HPDE6-E6E7 (cell line): ENCODE data around the gene MAX.

ENCODE experiments used
- DNase-seq: peaks from one replicate; pipeline ENCODE4 v3.0.0; 2011; ENCODE audit warnings: missing footprints; ENCODE audit errors: extremely low spot score

Gene MAX

GRCh38 chr14:65073605-65074201, 28.6 kb downstream of the MAX start:
- DNase-seq: no peak

DNA sequence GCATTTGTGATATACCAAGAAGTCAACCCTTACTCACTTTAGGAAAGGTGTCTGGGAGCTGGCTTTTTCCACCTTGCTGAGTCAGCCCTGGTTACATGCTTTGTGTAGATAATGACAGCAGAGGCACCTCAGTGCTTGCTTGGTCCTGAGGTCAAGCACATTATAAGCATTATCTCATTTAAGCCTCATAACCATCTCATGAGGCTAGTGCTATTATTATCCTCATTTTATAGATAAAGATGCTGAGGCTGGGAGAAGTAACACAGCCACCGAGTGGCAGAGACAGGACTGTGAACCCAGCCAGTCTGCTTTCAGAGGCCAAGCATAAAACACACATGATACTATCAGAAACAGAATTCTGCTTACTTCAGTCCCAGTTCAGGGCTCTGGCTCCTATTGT, 29.4 kb downstream of the MAX start:
- DNase-seq: no peak

- DNase-seq: no peak
These were observed 30.1 kb downstream of the MAX start for GRCh38 chr14:65072256-65072655.

DNA sequence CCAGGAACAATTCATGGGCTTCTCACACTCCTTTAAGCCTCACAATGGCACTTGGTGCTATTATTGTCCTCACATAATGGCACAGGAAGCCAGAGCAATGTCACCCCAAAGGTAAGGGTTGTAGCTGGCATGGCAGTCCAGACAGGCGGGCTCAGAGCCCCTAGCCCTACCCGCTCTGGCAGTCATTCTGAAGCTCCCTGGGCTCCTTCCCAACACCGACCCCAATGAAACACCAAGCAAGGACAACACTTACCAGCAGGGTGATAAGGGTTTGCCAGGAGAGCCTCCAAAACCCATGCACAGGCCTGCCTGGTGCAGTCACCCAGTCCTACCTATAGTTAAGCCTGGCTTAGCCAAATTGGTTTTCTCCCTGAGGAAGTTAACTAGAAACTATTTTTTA, 30.8 kb downstream of the MAX start:
- DNase-seq: no peak

DNA sequence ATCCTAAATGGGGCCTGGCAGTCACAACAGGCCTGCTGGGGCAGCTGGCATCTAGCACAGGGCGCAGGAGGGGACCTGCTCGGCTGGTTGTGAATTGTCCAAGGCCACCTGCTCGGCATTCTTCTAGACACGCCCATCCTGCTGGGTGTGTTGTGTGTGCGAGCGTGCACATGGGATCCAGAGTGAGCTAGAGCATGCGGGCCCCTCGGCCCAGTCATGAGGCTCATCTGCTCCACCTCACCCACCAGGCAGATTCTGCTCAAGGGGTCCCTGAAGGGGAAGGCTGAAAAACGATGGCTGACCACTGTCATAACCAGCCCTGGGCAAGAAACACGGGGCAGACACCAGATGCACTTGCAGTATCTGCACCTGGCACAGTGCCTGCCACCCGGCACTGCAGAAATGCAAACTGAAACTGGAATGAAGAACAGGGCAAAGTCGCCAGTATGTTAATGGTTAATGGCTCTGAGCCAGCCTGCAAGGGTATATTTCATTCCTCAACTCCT, 31.8 kb downstream of the MAX start:
- DNase-seq: no peak

DNA sequence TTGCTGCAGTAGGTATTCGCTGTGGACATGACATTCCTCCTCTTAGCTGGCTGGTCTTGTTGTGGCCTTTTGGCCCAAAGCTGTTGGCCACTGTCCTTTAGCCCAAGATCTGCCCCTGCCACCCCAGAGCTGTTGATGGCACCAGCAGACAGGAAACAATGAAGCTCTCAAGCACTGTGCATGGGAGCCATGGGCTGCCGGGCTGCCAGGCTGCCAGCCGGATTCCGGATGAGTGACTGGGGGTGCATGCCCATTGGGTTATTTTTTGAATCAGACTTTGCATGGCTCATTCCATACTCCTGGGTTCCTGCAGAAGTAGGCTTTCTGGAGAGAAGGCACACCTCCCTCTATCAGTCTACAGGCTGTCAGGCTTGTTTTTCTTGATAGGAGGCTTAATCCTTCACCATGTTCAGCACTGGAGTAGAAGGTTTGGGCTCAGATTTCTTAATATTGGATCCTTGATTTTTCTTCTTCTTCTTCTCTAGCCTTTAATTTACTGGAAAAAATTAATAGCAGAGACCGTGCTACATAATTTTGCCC, 32.4 kb downstream of the MAX start:
- DNase-seq: no peak

DNA sequence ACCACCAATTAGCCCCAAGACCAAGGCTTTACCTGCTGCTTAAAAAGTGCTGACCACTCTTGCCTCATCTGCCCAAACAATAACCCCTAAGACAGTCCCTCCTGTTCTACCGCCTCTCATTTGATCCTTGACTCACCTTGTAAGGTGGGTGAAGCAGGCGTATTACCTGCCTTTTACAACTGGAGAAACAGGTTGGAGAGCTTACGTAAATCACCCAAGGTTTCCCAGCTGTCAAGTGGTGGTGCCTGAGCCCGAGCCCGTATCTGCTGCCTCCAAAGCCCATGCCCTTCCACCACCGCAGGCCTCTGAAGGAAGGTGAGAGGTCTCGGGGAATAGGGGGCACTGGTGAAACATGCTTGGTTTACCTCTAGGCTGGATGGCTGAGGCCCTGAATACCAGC, 36.6 kb downstream of the MAX start:
- DNase-seq: no peak

DNA sequence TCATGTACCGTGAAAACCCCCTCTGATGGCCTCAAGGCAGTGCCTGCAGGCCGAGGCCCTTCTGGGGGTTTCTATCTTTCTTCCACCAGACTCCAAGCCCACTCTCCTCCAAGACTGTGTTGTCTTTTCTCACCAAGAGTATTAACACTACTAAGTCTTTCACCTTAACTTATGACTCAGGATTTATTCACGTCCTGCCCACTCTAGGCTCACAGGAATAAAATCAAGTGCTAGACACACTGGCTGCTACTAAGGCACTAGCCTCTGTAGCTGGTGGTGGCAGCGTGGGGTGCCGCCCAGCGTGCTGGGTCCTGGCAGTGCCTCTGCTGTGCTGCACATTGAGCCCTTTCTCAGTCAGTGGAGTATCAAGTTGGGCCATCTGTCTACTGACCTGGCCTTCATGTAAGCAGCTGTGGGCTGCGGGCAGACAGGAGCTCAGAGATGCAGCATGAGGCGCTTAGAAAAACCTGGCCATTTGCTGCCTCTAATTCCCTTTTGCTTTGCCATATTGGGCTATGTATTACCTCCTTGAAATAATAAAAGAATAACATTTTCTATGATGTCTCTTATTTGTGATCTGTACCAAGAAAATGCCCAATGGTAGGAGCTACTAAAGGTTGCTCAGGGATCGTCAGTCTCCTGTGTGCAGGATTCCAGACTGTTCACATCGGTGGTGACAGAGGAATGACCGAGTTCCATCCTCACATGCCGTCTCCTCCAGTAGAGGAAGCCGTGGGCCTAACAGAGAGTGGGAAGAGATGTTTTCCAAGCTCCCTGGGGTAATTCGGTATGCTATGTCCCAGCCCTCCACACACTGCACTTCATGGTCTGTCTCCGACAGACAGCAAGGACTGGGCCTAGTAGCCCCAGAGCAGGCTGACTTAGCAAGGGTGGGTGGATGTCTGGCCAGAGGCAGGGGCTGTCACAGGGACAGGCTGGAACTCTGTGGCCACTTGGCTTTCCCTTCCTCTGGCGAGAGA, 39.9 kb downstream of the MAX start:
- DNase-seq: no peak

GRCh38 chr14:65057695-65058094, 44.6 kb downstream of the MAX start:
- no peak for DNase-seq

DNA sequence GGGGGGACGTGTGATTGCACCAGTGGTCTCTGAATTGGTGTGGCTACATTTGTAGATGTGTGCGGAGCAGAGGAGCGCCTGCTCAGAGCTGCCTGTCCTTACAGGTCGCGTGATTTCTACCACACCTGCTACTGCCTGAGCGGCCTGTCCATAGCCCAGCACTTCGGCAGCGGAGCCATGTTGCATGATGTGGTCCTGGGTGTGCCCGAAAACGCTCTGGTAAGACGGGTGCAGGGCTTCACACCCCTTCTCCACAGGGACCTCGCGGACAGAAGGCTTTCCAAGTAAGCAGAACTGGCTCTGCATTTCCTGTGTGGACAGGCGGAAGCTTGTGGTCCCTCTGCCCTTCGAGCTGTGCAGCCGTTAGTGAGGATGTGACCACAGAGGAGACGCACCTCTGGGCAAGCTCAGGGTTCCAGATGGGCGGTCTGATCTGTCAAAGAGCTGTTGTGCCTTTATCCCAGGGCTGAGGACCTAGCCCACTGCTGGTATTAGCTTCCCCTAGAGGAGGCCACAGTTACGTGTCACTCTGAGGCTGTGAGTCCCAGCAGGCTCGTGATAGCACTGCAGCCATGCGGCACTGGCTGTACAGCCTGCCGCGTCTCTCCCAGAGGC, 47.7 kb downstream of the MAX start:
- no peak for DNase-seq

DNA sequence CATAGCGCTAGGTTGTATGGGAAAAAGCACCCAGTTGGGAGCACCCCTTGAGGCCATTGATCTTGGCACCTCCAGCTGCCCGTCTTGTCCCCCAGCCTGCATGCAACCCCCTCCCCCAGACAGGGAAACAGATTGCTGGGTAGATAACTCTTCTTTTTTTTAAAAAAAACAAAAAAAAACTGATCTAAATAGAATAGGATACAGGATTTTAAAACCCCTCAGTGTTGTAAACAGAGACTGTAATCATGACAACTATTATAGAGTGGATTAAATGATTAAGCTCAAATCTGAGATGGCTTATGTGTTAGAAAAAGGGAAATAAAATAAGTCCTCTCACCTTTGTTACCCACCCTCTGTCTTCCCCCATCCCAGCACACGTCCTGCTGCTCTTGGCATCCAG, 48.9 kb downstream of the MAX start:
- no peak for DNase-seq

- no peak for DNase-seq
These were observed 49.5 kb downstream of the MAX start for GRCh38 chr14:65052832-65053231.

DNA sequence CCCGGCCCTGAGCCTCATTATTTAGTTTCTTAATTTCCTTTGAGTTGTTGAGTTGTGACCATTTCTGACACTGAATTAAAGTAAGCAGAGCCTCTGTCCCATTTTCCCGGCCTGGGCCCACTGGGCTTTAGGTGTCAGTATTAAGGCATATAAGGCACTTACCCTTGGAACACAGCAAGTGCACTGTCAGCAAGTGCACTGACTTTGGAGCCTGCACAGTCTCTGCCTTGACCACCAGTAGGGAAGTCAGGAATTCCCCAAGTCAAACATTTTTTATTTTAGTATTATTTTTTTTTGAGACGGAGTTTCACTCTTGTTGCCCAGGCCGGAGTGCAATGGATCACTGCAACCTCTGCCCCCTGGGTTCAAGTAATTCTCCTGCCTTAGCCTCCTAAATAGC, 56.6 kb downstream of the MAX start:
- no peak for DNase-seq

DNA sequence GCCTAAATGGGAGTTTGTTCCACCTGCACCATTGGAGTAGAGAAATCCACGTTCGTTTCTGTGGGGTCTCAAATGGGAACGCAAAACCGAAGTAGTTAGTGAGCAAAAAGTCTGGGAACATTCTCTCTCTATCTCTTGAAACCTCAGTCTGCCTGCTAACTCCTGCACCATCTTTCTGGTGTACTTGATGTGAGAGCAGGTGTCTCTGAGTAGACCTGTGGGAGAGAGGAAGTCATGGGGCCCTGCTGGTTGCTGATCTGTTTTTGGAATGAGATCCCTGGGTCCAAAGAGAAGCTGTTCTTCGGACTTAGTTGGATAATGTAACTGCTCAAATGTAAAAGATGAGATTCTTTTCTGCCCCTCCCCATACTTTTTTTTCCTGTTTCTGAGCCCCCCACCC, 57.3 kb downstream of the MAX start:
- no peak for DNase-seq

GRCh38 chr14:65044596-65044959, 57.7 kb downstream of the MAX start:
- no peak for DNase-seq

- no peak for DNase-seq
These were observed 58.3 kb downstream of the MAX start for GRCh38 chr14:65043893-65044595.

DNA sequence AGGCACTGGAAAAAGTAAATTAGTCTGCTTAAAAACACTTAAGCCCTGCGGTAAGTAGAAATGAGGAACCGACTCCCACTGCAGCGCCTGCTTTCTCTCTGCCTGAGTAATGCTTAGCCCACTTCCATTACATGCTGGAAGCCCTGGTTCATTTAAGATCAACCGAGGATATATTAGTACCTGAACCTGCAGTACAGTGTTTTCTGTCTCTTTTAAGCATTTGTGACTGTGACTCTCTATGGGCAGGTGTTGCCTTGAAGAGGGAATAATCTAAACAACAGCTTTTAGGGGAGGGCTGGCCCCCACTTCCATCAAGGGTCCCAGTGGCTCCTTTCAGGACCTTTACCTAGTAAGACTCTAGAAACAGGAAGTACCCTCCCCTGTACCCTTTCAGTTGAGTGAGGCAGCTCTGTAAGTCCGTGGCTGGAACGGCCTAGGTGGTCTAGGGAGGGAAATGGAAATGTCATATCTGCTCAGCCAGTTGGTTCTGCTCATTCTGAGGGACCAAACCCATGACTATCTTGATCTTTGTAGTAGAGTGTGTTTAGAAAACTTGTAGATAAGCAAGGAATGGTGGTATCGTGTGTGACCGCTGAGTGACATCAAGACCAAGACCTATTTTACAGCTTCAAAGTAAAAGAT, 59.5 kb downstream of the MAX start:
- no peak for DNase-seq

DNA sequence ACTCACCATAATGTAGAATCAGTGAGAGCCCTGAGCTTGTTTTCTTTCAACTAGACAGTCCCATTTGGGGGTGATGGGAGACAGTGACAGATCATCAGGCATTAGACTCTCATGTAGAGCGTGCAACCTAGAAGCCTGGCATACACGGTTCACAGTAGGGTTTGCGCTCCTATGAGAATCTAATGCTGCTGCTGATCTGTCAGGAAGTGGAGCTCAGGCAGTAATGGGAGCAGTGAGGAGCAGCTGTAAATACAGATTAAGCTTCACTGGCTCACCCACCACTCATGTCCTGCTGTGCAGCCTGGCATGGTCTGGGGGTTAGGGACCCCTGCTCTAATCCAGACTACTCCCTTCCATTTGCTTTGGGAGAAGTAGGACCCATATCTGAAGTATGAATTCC, 60.0 kb downstream of the MAX start:
- no peak for DNase-seq

DNA sequence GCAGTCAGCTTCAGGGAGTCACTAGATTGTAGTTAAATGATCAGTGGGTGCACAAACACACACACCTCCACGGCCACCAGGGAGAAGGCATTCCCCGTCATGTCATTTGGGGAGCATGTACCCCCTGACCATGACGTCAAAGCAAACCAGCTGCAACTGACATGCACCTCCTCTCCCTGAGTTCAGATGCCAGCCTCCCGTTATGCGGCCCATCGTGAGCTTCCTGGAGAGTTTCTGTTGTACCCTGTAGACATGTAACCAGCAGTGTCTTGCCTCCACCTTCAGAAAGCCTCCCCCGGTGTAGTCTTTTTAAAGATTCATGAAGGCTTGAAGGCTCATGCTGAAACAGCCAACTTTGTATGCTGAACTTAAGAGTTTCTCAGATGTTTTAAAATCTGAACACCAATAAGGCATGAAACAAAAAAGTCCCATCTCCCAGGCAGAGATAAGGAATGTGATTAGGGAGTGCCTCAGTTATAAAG, 60.8 kb downstream of the MAX start:
- DNase-seq: no peak

- DNase-seq: no peak
These were observed 61.5 kb downstream of the MAX start for GRCh38 chr14:65040666-65041433.
